GM12865 (cell line): ENCODE data around the gene MTMR4.

ENCODE experiments used
- DNase-seq: peaks from one replicate; pipeline ENCODE4 v3.0.0; 2010; ENCODE audit warnings: low read depth
- H3K4me3 ChIP-seq: 2 replicates; pipeline ENCODE4 v1.5.1; 2011; ENCODE audit warnings: mild to moderate bottlenecking, low read depth, low read length, control low read depth
- CTCF ChIP-seq: IDR thresholded peaks from 2 replicates; pipeline ENCODE4 v1.5.1; 2011; ENCODE audit warnings: low read length, control low read depth, low read depth, inconsistent platforms; ENCODE audit not compliant: insufficient read depth; ENCODE audit errors: missing control alignments

MTMR4 gene

GRCh38 chr17:58538811-58539409 is 24.5 kb upstream of the MTMR4 start:
- no peak overlapping the region for H3K4me3 ChIP-seq
- TF ChIP-seq CTCF: no peak
- no peak for DNase-seq

GRCh38 chr17:58537266-58537665 is 22.8 kb upstream of the MTMR4 start:
- TF ChIP-seq CTCF: no peak
- no peak overlapping the region for H3K4me3 ChIP-seq
- DNase-seq: no peak

- TF ChIP-seq CTCF: no peak
- no peak for DNase-seq
- H3K4me3 ChIP-seq: no peak overlapping the region
Observed at GRCh38 chr17:58536542-58536941, 22.1 kb upstream of the MTMR4 start.

GRCh38 chr17:58535431-58535830 is 21.0 kb upstream of the MTMR4 start:
- H3K4me3 ChIP-seq: no peak overlapping the region
- no peak for DNase-seq
- no peak for TF ChIP-seq CTCF

- TF ChIP-seq CTCF: no peak
- no peak for DNase-seq
- H3K4me3 ChIP-seq: no peak overlapping the region
Observed at GRCh38 chr17:58534901-58535421, 20.5 kb upstream of the MTMR4 start.

- TF ChIP-seq CTCF: no peak
- no peak for DNase-seq
- no peak overlapping the region for H3K4me3 ChIP-seq
Observed at GRCh38 chr17:58534331-58534730, 19.9 kb upstream of the MTMR4 start.

GRCh38 chr17:58533616-58534188 is 19.3 kb upstream of the MTMR4 start:
- no peak overlapping the region for H3K4me3 ChIP-seq
- TF ChIP-seq CTCF: no peak
- no peak for DNase-seq
